Measurements from ENCODE around the gene AHSA1. TPM values are rescaled to one million over a fixed set of nuclear protein-coding genes. Genes with fewer than 3 reads are reported as not detected.

AHSA1 gene
- total and polyA plus RNA-seq, 10 of the 15 experiments (the other 5 are each of a cell fraction or from before 2014, with no cell fraction given): 51.8 to 295 (median 201) TPM

DNA sequence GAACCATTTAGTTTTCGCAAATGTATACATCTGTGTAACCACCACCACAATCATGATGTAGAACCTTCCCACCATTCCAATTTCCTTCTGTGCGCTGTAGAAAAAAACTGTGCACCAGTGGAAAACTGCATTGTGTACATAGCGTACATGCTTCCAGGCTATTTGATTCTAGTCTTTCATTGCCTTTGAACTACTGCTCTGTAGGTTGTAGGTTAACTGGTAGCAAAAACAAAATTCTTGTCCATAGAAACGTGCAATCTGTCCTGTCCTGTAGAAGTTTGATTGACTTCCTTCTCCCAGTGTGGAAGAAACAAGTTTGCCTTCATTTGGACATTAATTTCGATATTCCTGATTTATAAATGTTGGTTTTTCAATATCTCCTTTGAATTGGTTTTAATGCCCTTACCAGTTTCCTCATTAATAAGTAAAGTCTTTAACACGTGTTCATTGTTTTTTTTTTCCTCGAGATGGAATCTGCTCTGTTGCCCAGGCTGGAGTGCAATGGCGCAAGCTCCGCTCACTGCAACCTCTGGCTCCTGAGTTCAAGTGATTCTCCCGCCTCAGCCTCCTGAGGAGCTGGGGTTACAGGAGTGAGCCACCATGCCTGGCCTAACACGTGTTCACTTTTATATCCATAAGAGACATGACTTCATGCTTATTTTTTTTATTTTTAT is 44.4 kb downstream of the AHSA1 start (continued):
- no peak for TF ChIP-seq YY1 (IDR thresholded peaks at IDR 0.05; ENCODE audit: low read depth, low read length)

- DNase-seq (ENCODE audit: low read depth, low spot score) (no peak), ATAC-seq (no peak), FAIRE-seq (no peak)
- Histone ChIP-seq H4K20me1 (ENCODE audit: control insufficient read depth, insufficient read depth) (no peaks in the 10 kb centered on the region), H3K27ac (ENCODE audit: control insufficient read depth, insufficient read depth) (no peak overlapping the region), H3K36me3 (ENCODE audit: control insufficient read depth in 2 of 2, insufficient read depth in 2 of 2, low read length in 1 of 2) (no peaks in the 10 kb centered on the region), H2AFZ (ENCODE audit: control insufficient read depth, low read depth, low read length) (no peak overlapping the region), H3K4me3 (no peak overlapping the region), H3K9ac (ENCODE audit: control insufficient read depth, insufficient read depth, low read length) (no peak overlapping the region), H3K4me2 (ENCODE audit: control insufficient read depth, insufficient read depth) (no peak overlapping the region), H3K4me1 (ENCODE audit: control insufficient read depth, insufficient read depth, low read length) (peaks cover 8% of the 10 kb centered on the region), H3K9me3 (replicated peaks; ENCODE audit: control insufficient read depth, insufficient read depth, low read length) (no peaks in the 10 kb centered on the region; the same call in 2 of the 3 replicates), H3K27me3 (replicated peaks in 1 of 2; ENCODE audit: control insufficient read depth in 2 of 2, insufficient read depth in 2 of 2, low read length in 1 of 2) (peaks cover 1 to 5% of the 10 kb centered on the region in 2 experiments; a peak in 3 of 4 replicates), H3K79me2 (ENCODE audit: control insufficient read depth, insufficient read depth, low read length) (no peaks in the 10 kb centered on the region)
- ChIA-PET POLR2A (no interaction called here), SMC1A (ENCODE audit: uncharacterized antibody, unreplicated experiment) (interaction anchor here (0.6 kb wide), 1 partner anchor 1281 kb away, joined by 3 read pairs; no protein-coding TSS in a partner anchor), CTCF (no interaction called here), RAD21 (ENCODE audit: unreplicated experiment) (no interaction called here)
- intact Hi-C loops (cut with micrococcal nuclease; ENCODE audit: unreplicated experiment): no loop called here
- WGBS (ENCODE audit: insufficient coverage, insufficient replicate concordance, low lambda C conversion rate, missing lambda C conversion rate): 94% methylated on average over 5 of the region's 5 CpGs
- no TSS peak for BruUV-seq (replicated peaks)
- in situ Hi-C loops (cut with MboI): no loop called here
- TF ChIP-seq PAX8 (IDR thresholded peaks at IDR 0.05) (no peak), WRNIP1 (IDR thresholded peaks at IDR 0.05; ENCODE audit: borderline replicate concordance, low read depth, low read length) (no peak), RB1 (IDR thresholded peaks at IDR 0.05; ENCODE audit: borderline replicate concordance) (no peak), YBX1 (IDR thresholded peaks at IDR 0.05) (no peak), ZNF622 (IDR thresholded peaks at IDR 0.05) (no peak), DPF2 (IDR thresholded peaks at IDR 0.05) (no peak), CBFB (IDR thresholded peaks at IDR 0.05; ENCODE audit: low read depth) (no peak), ETV6 (conservative IDR thresholded peaks at IDR 0.05 in 1 of 2, IDR thresholded peaks at IDR 0.05 in 1 of 2; ENCODE audit: borderline replicate concordance in 1 of 2, low read depth in 1 of 2) (no peak), NFYA (IDR thresholded peaks at IDR 0.05; ENCODE audit: borderline replicate concordance, low read depth, low read length) (no peak), ESRRA (IDR thresholded peaks at IDR 0.05; ENCODE audit: low read length) (no peak), BCL11A (IDR thresholded peaks at IDR 0.05; ENCODE audit: low read depth, low read length) (no peak), KAT2A (conservative IDR thresholded peaks at IDR 0.05; ENCODE audit: control insufficient read depth, low read depth, low read length) (no peak), POLR2A (IDR thresholded peaks at IDR 0.05; ENCODE audit: low read depth, low read length) (no peak), IKZF2 (IDR thresholded peaks at IDR 0.05) (no peak)
- TF ChIP-seq, protein P1, sequence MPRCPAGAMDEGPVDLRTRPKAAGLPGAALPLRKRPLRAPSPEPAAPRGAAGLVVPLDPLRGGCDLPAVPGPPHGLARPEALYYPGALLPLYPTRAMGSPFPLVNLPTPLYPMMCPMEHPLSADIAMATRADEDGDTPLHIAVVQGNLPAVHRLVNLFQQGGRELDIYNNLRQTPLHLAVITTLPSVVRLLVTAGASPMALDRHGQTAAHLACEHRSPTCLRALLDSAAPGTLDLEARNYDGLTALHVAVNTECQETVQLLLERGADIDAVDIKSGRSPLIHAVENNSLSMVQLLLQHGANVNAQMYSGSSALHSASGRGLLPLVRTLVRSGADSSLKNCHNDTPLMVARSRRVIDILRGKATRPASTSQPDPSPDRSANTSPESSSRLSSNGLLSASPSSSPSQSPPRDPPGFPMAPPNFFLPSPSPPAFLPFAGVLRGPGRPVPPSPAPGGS (IDR thresholded peaks at IDR 0.05; ENCODE audit: borderline replicate concordance, insufficient read depth, low read depth, low read length, poor library complexity, severe bottlenecking): no peak
Measured at GRCh38 chr14:77503138-77503537, 45.2 kb downstream of the AHSA1 start.

Data from GM12878 (cell line).